ENCODE measurements around the gene TMPRSS4. TPM values are rescaled to one million over a fixed set of nuclear protein-coding genes. Genes with fewer than 3 reads are reported as not detected.

TMPRSS4 gene, protein sequence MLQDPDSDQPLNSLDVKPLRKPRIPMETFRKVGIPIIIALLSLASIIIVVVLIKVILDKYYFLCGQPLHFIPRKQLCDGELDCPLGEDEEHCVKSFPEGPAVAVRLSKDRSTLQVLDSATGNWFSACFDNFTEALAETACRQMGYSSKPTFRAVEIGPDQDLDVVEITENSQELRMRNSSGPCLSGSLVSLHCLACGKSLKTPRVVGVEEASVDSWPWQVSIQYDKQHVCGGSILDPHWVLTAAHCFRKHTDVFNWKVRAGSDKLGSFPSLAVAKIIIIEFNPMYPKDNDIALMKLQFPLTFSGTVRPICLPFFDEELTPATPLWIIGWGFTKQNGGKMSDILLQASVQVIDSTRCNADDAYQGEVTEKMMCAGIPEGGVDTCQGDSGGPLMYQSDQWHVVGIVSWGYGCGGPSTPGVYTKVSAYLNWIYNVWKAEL
- 1 to 10 TPM in 1 of 3 donors, under 1 TPM in 2; 0.03 to 1.0 (median 0.22) TPM for polyA plus RNA-seq

DNA sequence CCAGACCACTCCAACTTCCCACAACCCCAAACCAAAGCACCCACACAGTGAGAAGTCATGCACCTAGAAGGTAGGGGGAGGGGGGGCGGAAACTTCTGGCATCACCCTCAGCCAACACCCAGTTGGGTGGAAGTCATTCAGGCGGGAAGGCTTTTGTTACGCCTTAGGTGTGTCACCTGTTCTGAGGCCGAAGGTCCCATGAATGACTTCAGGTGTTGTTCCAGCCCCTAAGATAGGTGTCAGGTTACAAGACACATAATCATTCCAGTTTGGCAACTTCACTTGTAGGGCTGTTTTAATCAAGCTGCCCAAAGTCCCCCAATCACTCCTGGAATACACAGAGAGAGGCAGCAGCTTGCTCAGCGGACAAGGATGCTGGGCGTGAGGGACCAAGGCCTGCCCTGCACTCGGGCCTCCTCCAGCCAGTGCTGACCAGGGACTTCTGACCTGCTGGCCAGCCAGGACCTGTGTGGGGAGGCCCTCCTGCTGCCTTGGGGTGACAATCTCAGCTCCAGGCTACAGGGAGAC lies at the start of gene TMPRSS4:
TMPRSS4 (plus strand) TSS at position 325 of the 528 bp plus-strand sequence. CDS start 225 bp downstream, outside the sequence.
- no peak within 1 kb of the TSS for H3K27ac ChIP-seq (ENCODE audit: low read depth, low read length)
- WGBS, 3 donors = 48 to 92% (median 92%) methylated on average over 7 of the region's 7 CpGs

DNA sequence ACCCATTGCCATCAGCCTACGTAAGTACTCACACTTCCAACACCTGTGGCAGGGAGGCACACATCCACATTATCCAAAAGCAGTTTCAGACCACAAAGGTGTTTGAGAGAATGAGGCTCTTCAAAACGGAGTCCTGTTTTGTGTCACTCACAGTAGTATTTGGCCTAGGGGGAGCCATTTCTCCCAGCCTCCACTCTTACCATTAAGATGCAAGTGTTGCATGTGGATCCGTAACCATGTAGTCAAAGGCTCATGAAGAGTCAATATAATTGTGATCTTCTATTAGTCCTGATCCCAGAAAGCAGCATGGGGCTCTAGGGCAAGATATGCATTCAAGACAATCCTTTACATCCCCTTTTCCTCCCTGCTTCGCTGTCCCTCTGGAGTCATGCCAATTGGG lies 49.2 kb upstream of the TMPRSS4 start:
- no peak overlapping the region for H3K27ac ChIP-seq (ENCODE audit: low read depth, low read length)
- WGBS, 3 donors = 81 to 91% (median 87%) methylated on average over 4 of the region's 4 CpGs

- WGBS, 3 donors = 63 to 67% (median 66%) methylated on average over 3 of the region's 3 CpGs
- no peak overlapping the region for H3K27ac ChIP-seq (ENCODE audit: low read depth, low read length)
Measured at GRCh38 chr11:118028626-118029025, 48.3 kb upstream of the TMPRSS4 start.

GRCh38 chr11:118033443-118033842 lies 43.4 kb upstream of the TMPRSS4 start:
- WGBS, 3 donors = 80 to 90% (median 89%) methylated on average over 4 of the region's 4 CpGs
- H3K27ac ChIP-seq (ENCODE audit: low read depth, low read length) = no peak overlapping the region

- WGBS, 3 donors = 66 to 87% (median 76%) methylated on average over 1 of the region's 1 CpG
- no peak overlapping the region for H3K27ac ChIP-seq (ENCODE audit: low read depth, low read length)
Measured at GRCh38 chr11:118042141-118042540, 34.7 kb upstream of the TMPRSS4 start.

DNA sequence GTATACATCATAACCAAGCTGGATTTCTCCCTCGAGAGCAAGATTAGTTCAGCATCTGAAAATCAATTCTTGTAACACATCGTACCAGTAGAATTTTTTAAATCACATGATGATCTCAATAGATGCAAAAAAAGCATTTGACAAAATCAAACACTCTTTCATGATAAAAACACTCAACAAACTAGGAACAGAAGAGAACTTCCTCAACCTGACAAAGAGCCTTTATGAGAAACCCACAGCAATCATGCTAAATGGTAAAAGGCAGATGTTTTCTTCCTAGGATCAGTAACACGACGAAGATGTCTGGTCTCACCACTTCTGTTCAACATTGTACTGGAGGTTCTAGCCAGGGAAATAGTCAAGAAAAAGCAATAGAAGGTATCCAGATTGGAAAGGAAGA lies 34.1 kb upstream of the TMPRSS4 start:
- WGBS, 3 donors = 46 to 70% (median 66%) methylated on average over 4 of the region's 4 CpGs
- no peak overlapping the region for H3K27ac ChIP-seq (ENCODE audit: low read depth, low read length)

DNA sequence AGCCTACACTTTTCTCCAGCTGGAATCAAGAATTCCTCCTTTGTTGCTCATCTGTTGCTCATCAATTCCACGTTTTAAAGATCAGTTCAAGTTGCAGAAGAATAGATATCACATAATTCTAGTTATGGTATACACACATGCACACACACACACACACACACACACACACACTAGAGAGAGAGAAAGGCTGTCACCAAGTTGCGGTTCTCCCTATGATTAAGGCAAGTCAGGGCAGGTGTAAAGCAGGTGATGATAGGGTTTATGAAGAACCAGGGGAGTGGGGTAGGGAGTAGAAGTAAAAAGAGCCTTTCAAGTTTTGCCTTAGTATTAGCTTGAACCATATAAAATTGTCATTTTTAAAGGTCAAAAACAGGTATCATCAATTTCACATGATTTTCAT lies 31.7 kb upstream of the TMPRSS4 start:
- 76 to 81% (median 79%) methylated on average over 2 of the region's 2 CpGs for WGBS, 3 donors
- H3K27ac ChIP-seq (ENCODE audit: low read depth, low read length) = no peak overlapping the region

DNA sequence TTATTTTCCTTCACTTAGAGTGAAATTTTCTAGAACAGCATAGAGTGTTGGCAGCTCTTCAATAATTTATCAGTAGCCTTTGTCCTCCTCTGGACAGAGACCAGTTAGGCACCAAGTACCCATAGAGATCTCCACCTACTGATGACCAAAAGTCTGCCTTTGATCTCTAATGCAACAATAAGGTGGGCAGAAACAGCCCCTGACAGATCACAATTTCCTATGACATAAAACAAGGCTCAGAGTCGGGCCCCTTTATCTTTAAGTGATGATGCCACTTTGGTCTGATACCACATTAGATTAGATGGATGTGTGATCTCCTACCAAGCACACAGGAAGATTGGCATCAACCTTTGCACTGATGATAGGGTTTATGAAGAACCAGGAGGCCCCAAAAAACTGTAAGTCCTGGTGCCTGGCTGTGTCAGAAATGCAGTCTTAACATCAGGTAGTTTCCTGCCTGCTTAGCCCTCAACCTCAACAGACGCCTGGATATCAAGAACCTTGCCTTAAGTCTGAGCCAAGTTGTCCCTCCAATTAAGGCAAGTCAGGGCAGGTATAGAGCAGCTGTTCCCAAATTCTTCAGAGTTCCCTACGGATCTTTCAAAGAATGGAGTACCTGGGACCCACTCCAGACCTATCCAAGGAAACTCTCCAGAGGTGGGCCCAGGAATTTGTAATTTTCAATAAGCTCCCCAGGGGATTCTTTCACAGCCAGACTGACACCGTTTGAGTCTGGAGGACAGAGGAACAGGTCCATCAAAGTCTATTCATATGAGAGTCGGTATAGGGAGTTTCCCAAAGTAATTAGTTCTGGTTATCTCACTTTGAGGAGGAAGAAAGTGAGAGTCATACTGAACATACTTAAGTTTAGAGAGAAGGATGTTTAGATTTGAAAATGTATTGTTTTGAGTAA lies 30.6 kb upstream of the TMPRSS4 start:
- H3K27ac ChIP-seq (ENCODE audit: low read depth, low read length) = no peak overlapping the region
- 52 to 67% (median 66%) methylated on average over 5 of the region's 5 CpGs for WGBS, 3 donors

GRCh38 chr11:118046964-118047700 lies 29.7 kb upstream of the TMPRSS4 start:
- 72 to 91% (median 83%) methylated on average over 8 of the region's 8 CpGs for WGBS, 3 donors
- H3K27ac ChIP-seq (ENCODE audit: low read depth, low read length) = no peak overlapping the region

DNA sequence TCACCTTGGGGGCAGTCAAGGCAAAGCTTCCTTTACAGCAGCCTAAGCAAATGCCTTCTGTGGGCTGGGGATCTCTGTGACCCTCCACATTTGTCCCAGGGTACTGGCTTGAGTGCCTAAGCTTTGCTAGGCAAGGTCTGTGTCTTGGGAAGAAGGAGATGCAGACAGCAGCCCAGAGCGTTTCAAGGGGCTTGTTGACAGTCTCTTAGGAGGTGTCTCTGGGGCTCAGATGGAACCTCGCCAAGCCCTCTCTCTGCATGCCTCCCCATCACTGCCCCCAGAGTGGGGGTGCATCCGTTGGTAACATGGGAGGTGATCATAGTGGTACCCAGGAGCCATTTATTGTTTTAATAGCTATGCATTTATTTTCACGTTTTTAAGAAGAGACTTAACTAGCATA lies 29.1 kb upstream of the TMPRSS4 start:
- WGBS, 3 donors = 67 to 86% (median 67%) methylated on average over 4 of the region's 4 CpGs

DNA sequence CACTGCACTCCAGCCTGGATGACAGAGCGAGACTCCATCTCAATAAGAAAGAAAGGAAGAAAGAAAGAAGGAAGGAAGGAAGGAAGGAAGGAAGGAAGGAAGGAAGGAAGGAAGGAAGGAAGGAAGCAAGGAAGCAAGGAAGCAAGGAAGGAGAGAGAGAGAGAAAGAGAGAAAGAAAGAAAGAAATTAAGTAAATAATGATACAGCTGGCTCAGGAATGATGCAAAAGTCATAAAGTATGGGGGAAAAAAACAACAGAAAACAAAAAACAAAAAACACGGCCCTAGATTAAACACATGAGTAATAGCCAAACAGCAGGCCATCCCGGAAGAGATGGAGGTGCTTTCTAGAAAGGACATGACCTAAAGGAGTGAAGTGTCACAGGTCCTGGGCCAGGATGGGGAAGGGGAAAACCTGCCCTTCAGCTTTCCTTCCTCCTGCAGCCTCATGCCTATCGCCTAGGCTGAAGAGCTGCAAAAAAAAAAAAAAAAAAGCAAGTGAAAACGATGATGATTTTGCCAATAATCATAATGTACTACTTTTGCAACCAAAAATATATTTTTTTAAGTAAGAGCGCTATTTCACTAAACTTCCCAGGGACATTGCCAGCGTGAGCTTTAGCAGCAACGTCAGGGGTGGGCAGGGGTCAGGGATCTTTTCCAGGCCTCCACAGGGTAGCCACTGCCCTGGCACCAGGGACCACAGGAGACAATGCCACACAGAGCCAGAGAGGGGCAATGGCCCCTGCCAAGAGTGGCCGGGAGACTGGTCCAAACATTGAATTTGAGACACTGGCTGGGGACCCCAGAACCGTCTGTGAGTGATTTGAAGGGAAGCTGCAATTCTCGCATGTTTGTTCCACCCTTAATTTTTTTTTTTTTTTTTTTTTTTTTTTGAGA lies 28.2 kb upstream of the TMPRSS4 start:
- H3K27ac ChIP-seq (ENCODE audit: low read depth, low read length) = no peak overlapping the region
- 62 to 74% (median 72%) methylated on average over 11 of the region's 11 CpGs for WGBS, 3 donors

More for the DNA sequence above, 29.1 kb upstream of the TMPRSS4 start:
- no peak overlapping the region for H3K27ac ChIP-seq (ENCODE audit: low read depth, low read length)

DNA sequence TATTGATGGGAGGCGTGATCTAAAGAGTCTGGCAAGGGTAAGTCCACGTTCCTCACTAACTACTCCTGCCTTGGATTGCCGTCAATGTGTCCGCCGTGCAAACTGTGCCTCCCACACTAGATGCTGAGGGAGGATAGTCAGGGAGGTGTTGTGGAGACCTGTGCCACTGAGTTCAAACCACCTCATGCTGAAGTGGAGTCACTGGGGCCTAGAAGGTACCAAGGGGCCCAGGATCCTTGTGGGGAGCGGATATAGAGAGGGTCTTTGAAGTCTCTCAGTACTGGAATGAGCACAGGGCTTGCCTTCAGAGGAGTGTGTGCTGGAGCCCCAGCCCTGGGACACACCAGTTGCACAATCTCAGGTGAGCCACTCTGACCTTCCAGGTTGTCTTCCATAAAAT lies 27.1 kb upstream of the TMPRSS4 start:
- WGBS, 3 donors = 90 to 92% (median 90%) methylated on average over 6 of the region's 6 CpGs
- H3K27ac ChIP-seq (ENCODE audit: low read depth, low read length) = no peak overlapping the region

GRCh38 chr11:118050208-118050891 lies 26.5 kb upstream of the TMPRSS4 start:
- WGBS, 3 donors = 84 to 91% (median 90%) methylated on average over 7 of the region's 7 CpGs

DNA sequence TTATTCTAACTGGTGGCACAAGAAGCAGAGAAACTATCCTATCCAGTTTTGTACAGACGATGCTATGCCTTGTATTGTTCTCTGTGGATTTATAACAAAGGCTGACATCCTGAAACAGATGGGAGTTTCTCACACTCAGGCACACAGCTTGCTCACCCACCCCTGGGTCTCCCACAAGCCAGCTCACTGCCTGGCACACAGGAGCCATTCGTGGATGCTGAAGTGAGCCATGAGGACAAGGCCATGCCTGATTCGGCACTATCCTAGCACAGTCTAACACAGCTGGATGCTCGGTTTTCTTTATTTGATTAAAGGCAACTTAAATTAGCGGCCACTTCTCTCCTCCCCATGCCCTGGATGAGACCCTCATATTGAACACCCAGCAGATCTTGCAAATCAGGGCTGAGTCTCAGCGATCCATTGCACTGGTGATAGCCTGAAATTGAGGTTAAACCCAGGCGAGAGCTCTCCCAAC lies 25.7 kb upstream of the TMPRSS4 start:
- H3K27ac ChIP-seq (ENCODE audit: low read depth, low read length) = no peak overlapping the region
- WGBS, 3 donors = 73 to 83% (median 79%) methylated on average over 7 of the region's 7 CpGs

More at GRCh38 chr11:118050208-118050891, 26.5 kb upstream of the TMPRSS4 start:
- H3K27ac ChIP-seq (ENCODE audit: low read depth, low read length) = no peak overlapping the region

DNA sequence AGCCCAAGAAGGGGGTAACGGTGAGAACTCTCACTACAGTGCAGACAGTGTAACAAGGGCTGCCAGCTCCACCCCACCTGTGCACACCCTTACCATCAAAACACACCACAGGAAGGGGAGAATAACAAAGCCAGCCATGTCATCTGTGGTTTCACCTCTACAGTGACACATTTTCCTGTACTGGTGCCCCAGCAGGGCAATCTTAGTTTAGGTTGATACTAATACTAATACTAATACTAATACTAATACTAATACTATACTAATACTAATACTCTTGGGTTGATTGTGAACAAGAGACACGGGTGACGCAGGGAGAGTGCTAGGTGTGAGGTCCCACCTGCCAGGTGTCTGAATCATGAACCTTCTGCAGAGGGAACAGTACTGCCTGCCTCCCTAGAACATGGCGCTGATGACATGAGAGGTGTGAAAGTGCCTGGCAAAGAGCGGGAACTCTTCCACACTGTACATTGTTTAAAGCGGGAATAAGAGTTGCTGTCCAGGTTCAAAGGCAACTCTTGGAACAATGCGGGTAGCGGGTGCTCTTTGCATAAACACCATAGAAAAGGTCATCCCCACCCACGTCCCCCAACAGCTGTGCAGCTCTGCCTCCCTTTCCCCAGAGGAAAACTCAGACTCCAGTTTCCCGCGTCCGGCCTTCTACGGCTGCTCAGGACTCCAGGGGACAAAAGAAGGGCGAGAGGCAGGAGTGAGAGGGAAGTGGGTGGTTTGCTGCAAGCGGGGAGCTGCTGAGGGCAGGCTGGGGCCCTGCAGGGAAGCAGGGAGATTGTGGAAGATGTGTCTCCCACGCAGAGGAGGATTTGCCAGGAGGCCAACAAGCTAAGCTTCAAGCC lies 25.0 kb upstream of the TMPRSS4 start:
- H3K27ac ChIP-seq (ENCODE audit: low read depth, low read length) = no peak overlapping the region
- 76 to 89% (median 79%) methylated on average over 16 of the region's 16 CpGs for WGBS, 3 donors
